ENCODE data around the gene C1orf52. TPM values are rescaled to one million over a fixed set of nuclear protein-coding genes. Genes with fewer than 3 reads are reported as not detected.

The C1orf52 gene
- total RNA-seq, 1 experiment from 2014 or later = 51.6 TPM

- H3K36me3 ChIP-seq (ENCODE audit: control insufficient read depth, insufficient read depth, low read length) = no peaks in the 10 kb centered on the region
- POLR2A ChIA-PET = interaction anchor here (0.6 kb wide), 1 partner anchor 30 kb away, joined by 4 read pairs; no protein-coding TSS in a partner anchor
- no peak overlapping the region for H3K4me3 ChIP-seq (ENCODE audit: low read depth in 2 of 2, low read length in 2 of 2)
- peaks cover 1% of the 10 kb centered on the region; the same call in 1 of the 2 replicates for H3K9me3 ChIP-seq (ENCODE audit: control insufficient read depth, insufficient read depth, low read depth, low read length)
- ATAC-seq = peak; percentile 98
- in situ Hi-C loops (cut with HindIII; ENCODE audit: low pct_unique_long_range_greater_than_20kb, low sequenced_read_pairs) (loop anchor here (5.0 to 25.0 kb wide), 2 partner anchors 34 to 379 kb away; no protein-coding TSS in a partner anchor), intact Hi-C loops (cut with micrococcal nuclease; ENCODE audit: unreplicated experiment) (loop anchor here (2.0 to 5.0 kb wide), 5 partner anchors 89 to 711 kb away; no protein-coding TSS in a partner anchor)
- peak; percentile 91 for DNase-seq (ENCODE audit: low read depth, low spot score)
- peaks cover 14% of the 10 kb centered on the region for H3K4me1 ChIP-seq (ENCODE audit: control insufficient read depth, insufficient read depth, low read length)
- peak overlapping the region; percentile 79 for H3K27ac ChIP-seq (ENCODE audit: low read length)
- no peaks in the 10 kb centered on the region for H3K27me3 ChIP-seq (ENCODE audit: control insufficient read depth, insufficient read depth, low read length)
- no TSS peak for BruUV-seq (replicated peaks)
- CTCF ChIA-PET = interaction anchor here (0.6 to 1.4 kb wide), 12 partner anchors 9 to 695 kb away, joined by 3 to 7 read pairs (median 3); partner anchors contain the start of genes CCN1 and ZNHIT6
- TF ChIP-seq TCF7L2 (IDR thresholded peaks at IDR 0.05; ENCODE audit: low read depth, low read length) (peak; percentile 40; the same call in 1 of the 2 replicates), REST (IDR thresholded peaks at IDR 0.05; ENCODE audit: insufficient read depth in 1 of 2, low read depth in 2 of 2, low read length in 1 of 2) (peak in 1 of 2 experiments; percentile 67; a peak in 1 of 4 replicates), SIN3A (IDR thresholded peaks at IDR 0.05; ENCODE audit: borderline replicate concordance, insufficient read depth, low read depth, low read length) (0 out of 2 replicates have a peak, but pooled peaks have one; percentile 69), CTCF (IDR thresholded peaks at IDR 0.05) (peak; percentile 100), POLR2AphosphoS5 (IDR thresholded peaks at IDR 0.05; ENCODE audit: low read depth, low read length) (peak; percentile 66)
These were observed 48.7 kb upstream of the C1orf52 start for GRCh38 chr1:85307987-85308832.

GRCh38 chr1:85306236-85306635 lies 46.8 kb upstream of the C1orf52 start:
- Histone ChIP-seq H3K27me3 (ENCODE audit: control insufficient read depth, insufficient read depth, low read length) (no peaks in the 10 kb centered on the region), H3K4me3 (ENCODE audit: low read depth in 2 of 2, low read length in 2 of 2) (no peak overlapping the region), H3K27ac (ENCODE audit: low read length) (peak overlapping the region; percentile 29; the same call in 1 of the 2 replicates), H3K36me3 (ENCODE audit: control insufficient read depth, insufficient read depth, low read length) (no peaks in the 10 kb centered on the region), H3K9me3 (ENCODE audit: control insufficient read depth, insufficient read depth, low read depth, low read length) (no peaks in the 10 kb centered on the region), H3K4me1 (ENCODE audit: control insufficient read depth, insufficient read depth, low read length) (peaks cover 14% of the 10 kb centered on the region)
- TF ChIP-seq POLR2AphosphoS5 (IDR thresholded peaks at IDR 0.05; ENCODE audit: low read depth, low read length) = no peak
- TF ChIP-seq TCF7L2 (IDR thresholded peaks at IDR 0.05; ENCODE audit: low read depth, low read length) = no peak
- no peak for TF ChIP-seq SIN3A (IDR thresholded peaks at IDR 0.05; ENCODE audit: borderline replicate concordance, insufficient read depth, low read depth, low read length)
- TF ChIP-seq REST (IDR thresholded peaks at IDR 0.05; ENCODE audit: insufficient read depth in 1 of 2, low read depth in 2 of 2, low read length in 1 of 2) = no peak
- no peak for TF ChIP-seq CTCF (IDR thresholded peaks at IDR 0.05)
- ChIA-PET CTCF (interaction anchor here (1.0 kb wide), 1 partner anchor 17 kb away, joined by 4 read pairs; no protein-coding TSS in a partner anchor), POLR2A (no interaction called here)
- ATAC-seq (no peak), DNase-seq (ENCODE audit: low read depth, low spot score) (no peak)
- BruUV-seq (replicated peaks) = no TSS peak
- intact Hi-C loops (cut with micrococcal nuclease; ENCODE audit: unreplicated experiment) (loop anchor here (5.0 kb wide), 2 partner anchors 91 to 156 kb away; no protein-coding TSS in a partner anchor), in situ Hi-C loops (cut with HindIII; ENCODE audit: low pct_unique_long_range_greater_than_20kb, low sequenced_read_pairs) (loop anchor here (5.0 to 25.0 kb wide), 2 partner anchors 36 to 381 kb away; no protein-coding TSS in a partner anchor)
